LNCaP clone FGC (cell line): ENCODE results near the gene BCL3.

Source experiments
- DNase-seq: peaks from one replicate; pipeline ENCODE4 v3.0.0-alpha.2; 2011; ENCODE audit warnings: low read depth
- H3K4me3 ChIP-seq: 2 replicates; pipeline ENCODE4 v1.5.1; 2011; ENCODE audit warnings: mild to moderate bottlenecking, low read depth, low read length, control low read depth
- CTCF ChIP-seq: IDR thresholded peaks from 2 replicates; pipeline ENCODE4 v1.5.1; 2012; ENCODE audit warnings: mild to moderate bottlenecking; ENCODE audit not compliant: control insufficient read depth, insufficient read depth; ENCODE audit errors: extremely low read depth

The BCL3 gene

DNA sequence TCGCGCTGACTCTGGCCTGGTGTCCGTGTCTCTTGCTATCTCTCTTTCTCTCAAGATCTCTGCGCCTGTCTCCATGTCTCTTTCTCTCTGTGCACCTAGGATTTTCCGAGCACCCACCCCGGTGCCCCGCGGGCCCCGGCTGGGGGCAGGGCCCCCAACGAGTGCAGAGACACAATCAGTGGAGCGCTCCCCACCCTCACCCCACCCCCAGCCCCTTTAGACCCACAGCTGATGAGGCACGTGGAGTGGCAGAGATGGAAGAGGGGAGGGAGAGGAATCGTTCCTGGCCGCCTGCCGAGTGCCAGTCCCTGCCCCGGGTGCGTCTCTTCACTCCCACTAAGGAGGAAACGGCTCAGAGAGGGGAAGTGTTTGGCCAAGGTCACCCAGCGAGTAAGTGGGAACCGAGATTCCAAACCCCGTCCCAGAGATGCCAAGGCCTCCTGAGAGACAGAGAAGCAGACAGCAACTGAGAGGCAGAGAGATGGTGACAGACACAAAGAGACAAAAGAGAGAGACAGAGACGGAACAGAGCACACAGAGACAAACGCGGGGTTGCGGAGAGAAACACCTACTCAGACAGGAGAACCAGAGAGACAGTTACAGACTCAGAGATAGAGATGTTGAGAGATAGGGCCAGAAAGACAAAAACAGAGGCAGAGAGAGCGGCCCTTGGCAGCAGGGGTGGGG lies 626 bp upstream of the BCL3 start:
- no peak for DNase-seq
- TF ChIP-seq CTCF: no peak
- H3K4me3 ChIP-seq: peak overlapping the region; percentile 49

- H3K4me3 ChIP-seq: peak overlapping the region; percentile 59
- TF ChIP-seq CTCF: no peak
- DNase-seq: no peak
These were observed 784 bp downstream of the BCL3 start for GRCh38 chr19:44749292-44749691.

- no peak for TF ChIP-seq CTCF
- no peak for DNase-seq
- H3K4me3 ChIP-seq: no peak overlapping the region
These were observed 1.5 kb downstream of the BCL3 start for GRCh38 chr19:44749994-44750393.

DNA sequence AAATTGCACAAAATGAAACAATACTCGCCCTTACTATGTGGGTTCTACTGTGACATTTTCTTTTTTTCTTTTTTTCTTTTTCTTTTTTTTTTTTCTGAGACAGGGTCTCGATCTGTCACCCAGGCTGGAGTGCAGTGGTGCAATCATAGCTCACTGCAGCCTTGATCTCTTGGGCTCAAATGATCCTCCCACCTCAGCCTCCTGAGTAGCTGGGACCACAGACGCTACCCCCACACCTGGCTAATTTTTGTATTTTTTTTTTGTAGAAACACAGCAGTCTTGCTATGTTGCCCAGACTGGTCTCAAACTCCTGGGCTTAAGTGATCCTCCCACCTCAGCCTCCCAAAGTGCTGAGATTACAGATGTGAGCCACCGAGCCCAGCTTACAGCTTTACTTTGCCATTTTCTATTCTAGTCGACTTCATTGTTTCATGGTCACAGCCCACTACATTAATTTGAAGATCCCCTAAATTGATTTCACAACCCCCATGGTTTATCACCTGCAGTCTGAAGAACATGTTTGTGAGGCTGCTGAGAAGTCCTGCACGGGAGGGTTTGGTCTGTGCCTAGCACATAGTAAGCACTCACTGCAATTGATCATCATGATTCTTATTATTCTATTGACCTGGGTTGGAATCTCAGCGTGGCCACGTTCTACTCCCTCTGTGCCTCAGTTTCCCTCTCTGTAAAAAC lies 3.8 kb downstream of the BCL3 start:
- no peak for DNase-seq
- no peak for TF ChIP-seq CTCF
- no peak overlapping the region for H3K4me3 ChIP-seq

DNA sequence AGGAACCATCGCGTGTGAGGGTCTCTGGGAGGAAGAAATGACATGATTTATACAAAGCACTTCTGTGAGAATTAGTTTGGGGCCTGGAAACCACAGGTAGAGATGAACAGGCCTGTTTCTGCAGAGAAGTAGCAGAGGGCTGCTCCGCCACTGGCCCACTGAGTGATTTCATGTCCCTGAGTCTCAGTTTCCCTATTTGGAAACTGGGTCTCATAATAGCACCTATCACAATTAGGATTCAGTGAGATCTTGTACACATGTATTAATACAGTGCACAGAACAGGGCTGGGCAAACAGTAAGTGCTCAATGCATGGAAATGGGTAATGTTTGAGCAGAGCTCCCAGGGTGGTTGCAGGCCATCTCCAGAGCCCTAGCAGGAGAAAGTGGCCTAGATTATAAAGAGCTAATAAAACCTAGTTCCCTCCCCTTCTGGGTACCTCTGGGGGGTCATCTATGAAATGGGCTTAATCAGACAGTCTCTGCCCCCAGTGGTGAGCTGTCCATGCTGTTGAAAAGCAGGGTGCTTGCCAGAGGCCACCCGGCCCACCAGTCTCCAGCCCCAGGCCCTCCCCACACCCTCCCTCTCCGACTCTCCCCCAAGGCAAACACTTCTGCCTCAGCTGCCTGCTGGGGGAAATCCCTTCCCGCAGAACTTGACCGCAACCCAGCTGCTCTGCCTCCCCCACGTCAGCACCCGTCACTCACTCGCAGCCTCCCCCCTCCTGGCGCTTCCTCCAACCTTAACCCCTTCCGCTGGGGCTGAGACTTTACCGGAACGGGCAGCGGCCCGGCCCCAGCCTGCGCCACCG lies 4.5 kb downstream of the BCL3 start:
- TF ChIP-seq CTCF: no peak
- peak; percentile 28 for DNase-seq
- H3K4me3 ChIP-seq: peak overlapping the region; percentile 48

GRCh38 chr19:44753626-44753931 lies 5.1 kb downstream of the BCL3 start:
- no peak for TF ChIP-seq CTCF
- H3K4me3 ChIP-seq: peak overlapping the region; percentile 48
- no peak for DNase-seq
